HEK293 (cell line): ENCODE measurements around the gene LDLR.

Experiments used
- CTCF ChIA-PET: fragments of 350-600 bp; formaldehyde crosslinking; extraction: SDS; loops from one replicate; lab custom pipeline; 2021; ENCODE audit warnings: antibody characterized with exemption; lab: Yijun Ruan, JAX
- POLR2A ChIA-PET: fragments of 300-600 bp; formaldehyde crosslinking; extraction: SDS; loops from one replicate; lab custom pipeline; 2020; ENCODE audit warnings: antibody characterized with exemption, inconsistent platforms; lab: Yijun Ruan, JAX
- H3K27ac ChIP-seq: fragments of 200-500 bp; sonication (Bioruptor generic); 2 replicates; pipeline ENCODE4 v1.5.1; 2014; ENCODE audit warnings: low read depth, low read length, control low read depth, inconsistent platforms; ENCODE audit errors: extremely low read depth
- H3K36me3 ChIP-seq, 2 experiments: fragments of 200-500 bp in 1 of 2; sonication (Bioruptor generic) in 1 of 2; 1 replicate in 1 of 2; 2 replicates in 1 of 2; pipeline ENCODE4 v1.5.1; 2014 to 2017; ENCODE audit warnings: inconsistent platforms in 2 of 2, low read length in 2 of 2; ENCODE audit not compliant: control insufficient read depth in 2 of 2, insufficient read depth in 1 of 2
- H3K4me1 ChIP-seq: fragments of 200-500 bp; sonication (Bioruptor generic); 2 replicates; pipeline ENCODE4 v1.5.1; 2014; ENCODE audit warnings: mild to moderate bottlenecking, low read length, inconsistent platforms; ENCODE audit not compliant: control insufficient read depth, insufficient read depth
- H3K4me3 ChIP-seq: 2 replicates; pipeline ENCODE4 v1.5.1; 2011; ENCODE audit warnings: low read depth, mild to moderate bottlenecking, control low read depth, low read length, moderate library complexity
- H3K9me3 ChIP-seq: fragments of 200-500 bp; sonication (Bioruptor generic); 2 replicates; pipeline ENCODE4 v1.5.1; 2014; ENCODE audit warnings: low read depth, low read length, inconsistent platforms; ENCODE audit not compliant: control insufficient read depth, insufficient read depth
- KLF10 ChIP-seq: fragments of 450-650 bp; IDR thresholded peaks from 2 replicates; pipeline ENCODE4 v1.5.1; 2018; ENCODE audit warnings: missing biosample characterization, mild to moderate bottlenecking, missing genetic modification characterization
- OSR2 ChIP-seq: fragments of 450-650 bp; formaldehyde crosslinking; IDR thresholded peaks from 2 replicates; pipeline ENCODE4 v1.5.1; 2016; ENCODE audit warnings: missing biosample characterization, missing genetic modification characterization
- SCRT2 ChIP-seq: fragments of 450-650 bp; formaldehyde crosslinking; IDR thresholded peaks from 2 replicates; pipeline ENCODE4 v1.5.1; 2016; ENCODE audit warnings: missing biosample characterization, missing genetic modification characterization
- ZBTB1 ChIP-seq: fragments of 450-650 bp; formaldehyde crosslinking; IDR thresholded peaks from 2 replicates; pipeline ENCODE4 v1.5.1; 2016; ENCODE audit warnings: missing biosample characterization, missing genetic modification characterization
- ZBTB8A ChIP-seq: fragments of 450-650 bp; formaldehyde crosslinking; IDR thresholded peaks from 2 replicates; pipeline ENCODE4 v1.5.1; 2016; ENCODE audit warnings: missing biosample characterization, missing genetic modification characterization
- ZNF121 ChIP-seq: fragments of 450-650 bp; formaldehyde crosslinking; IDR thresholded peaks from 2 replicates; pipeline ENCODE4 v1.5.1; 2016; ENCODE audit warnings: missing biosample characterization, missing genetic modification characterization
- ZNF132 ChIP-seq: fragments of 450-650 bp; formaldehyde crosslinking; IDR thresholded peaks from 2 replicates; pipeline ENCODE4 v1.5.1; 2017; ENCODE audit warnings: missing biosample characterization, missing genetic modification characterization, borderline replicate concordance
- ZNF394 ChIP-seq: fragments of 450-650 bp; formaldehyde crosslinking; IDR thresholded peaks from 2 replicates; pipeline ENCODE4 v1.5.1; 2016; ENCODE audit warnings: missing biosample characterization, missing genetic modification characterization, mild to moderate bottlenecking, moderate library complexity, borderline replicate concordance
- ZNF549 ChIP-seq: fragments of 450-650 bp; IDR thresholded peaks from 2 replicates; pipeline ENCODE4 v1.5.1; 2018; ENCODE audit warnings: missing biosample characterization, missing genetic modification characterization, mild to moderate bottlenecking, inconsistent platforms, moderate library complexity
- ZNF585B ChIP-seq: fragments of 450-650 bp; formaldehyde crosslinking; IDR thresholded peaks from 2 replicates; pipeline ENCODE4 v1.5.1; 2016; ENCODE audit warnings: missing biosample characterization, missing genetic modification characterization
- ZNF610 ChIP-seq: fragments of 450-650 bp; formaldehyde crosslinking; IDR thresholded peaks from 2 replicates; pipeline ENCODE4 v1.5.1; 2016; ENCODE audit warnings: missing biosample characterization, missing genetic modification characterization, borderline replicate concordance
- ZNF658 ChIP-seq: fragments of 450-650 bp; formaldehyde crosslinking; IDR thresholded peaks from 2 replicates; pipeline ENCODE4; 2016; ENCODE audit warnings: missing biosample characterization, missing genetic modification characterization
- ZNF660 ChIP-seq: fragments of 450-650 bp; IDR thresholded peaks from 2 replicates; pipeline ENCODE4 v1.5.1; 2018; ENCODE audit warnings: missing biosample characterization, mild to moderate bottlenecking, missing genetic modification characterization
- ZNF792 ChIP-seq: fragments of 450-650 bp; formaldehyde crosslinking; IDR thresholded peaks from 2 replicates; pipeline ENCODE4 v1.5.1; 2016; ENCODE audit warnings: missing biosample characterization, missing genetic modification characterization
- ZSCAN30 ChIP-seq: fragments of 450-650 bp; IDR thresholded peaks from 2 replicates; pipeline ENCODE4 v1.5.1; 2018; ENCODE audit warnings: missing biosample characterization, mild to moderate bottlenecking, missing genetic modification characterization, moderate library complexity
- TF ChIP-seq, protein P1 (sequence below): fragments of 450-650 bp; formaldehyde crosslinking; conservative IDR thresholded peaks from 2 replicates; pipeline ENCODE4 v1.5.1; 2016; ENCODE audit warnings: low read depth, missing biosample characterization, missing genetic modification characterization
- TF ChIP-seq, protein P2 (sequence below): fragments of 450-650 bp; formaldehyde crosslinking; IDR thresholded peaks from 2 replicates; pipeline ENCODE4 v1.5.1; 2016; ENCODE audit warnings: missing biosample characterization, missing genetic modification characterization, borderline replicate concordance

The LDLR gene

DNA sequence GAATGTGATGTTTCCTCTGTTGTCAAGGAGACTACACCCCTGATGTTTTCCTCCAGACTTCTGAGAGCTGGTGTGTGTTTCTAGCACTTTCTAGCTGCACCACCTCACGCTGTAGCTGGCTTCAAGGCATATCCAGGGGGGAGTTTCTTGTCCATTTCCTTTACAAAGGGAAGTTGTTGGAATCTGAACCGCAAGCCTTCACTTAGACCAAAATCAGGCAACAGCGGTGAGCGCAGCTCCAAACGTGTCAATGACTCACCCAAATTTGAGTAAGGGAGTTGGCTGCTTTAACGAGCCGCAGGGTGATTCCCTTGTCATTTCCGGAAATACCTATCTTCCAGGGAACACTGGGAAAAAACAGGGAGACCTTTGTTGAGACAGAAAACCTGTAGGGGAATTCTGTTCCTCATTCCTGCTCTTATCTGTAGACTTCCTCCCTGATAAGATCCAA, 2.5 kb downstream of the LDLR start (continued):
- TF ChIP-seq ZBTB1 (tag by site-specific recombination) (no peak), ZNF792 (tag by site-specific recombination) (no peak), ZNF549 (tag by site-specific recombination) (no peak), ZSCAN30 (tag by site-specific recombination) (no peak), KLF10 (peak; percentile 59; the same call in 1 of the 2 replicates)

DNA sequence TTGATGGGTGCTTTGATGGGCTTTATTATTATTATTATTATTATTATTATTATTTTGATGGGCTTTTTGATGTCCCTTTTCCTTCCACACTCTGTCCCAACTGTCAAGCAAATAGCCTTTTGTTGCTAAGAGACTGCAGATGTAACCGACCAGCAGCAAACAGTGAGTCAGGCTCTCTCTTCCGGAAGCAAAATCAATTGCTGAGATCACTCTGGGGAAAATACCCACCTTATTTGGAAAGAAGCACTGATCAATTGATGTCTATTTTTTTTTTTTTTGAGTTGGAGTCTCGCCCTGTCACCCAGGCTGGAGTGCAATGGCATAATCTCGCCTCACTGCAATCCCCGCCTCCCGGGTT, 2.9 kb downstream of the LDLR start:
- CTCF ChIA-PET, result interaction anchor here (0.6 to 5.0 kb wide), 5 partner anchors 21 to 343 kb away, joined by 3 to 26 read pairs (median 6); partner anchors contain the start of gene PRKCSH
- no peak overlapping the region for H3K4me3 ChIP-seq
- H3K36me3 ChIP-seq, result peaks cover 0 to 10% of the 10 kb centered on the region in 2 experiments; a peak in 1 of 3 replicates

More for the DNA sequence above, 2.9 kb downstream of the LDLR start:
- TF ChIP-seq ZNF121 (tag by site-specific recombination), result no peak
- TF ChIP-seq OSR2 (tag by site-specific recombination), result peak; percentile 30; the same call in 1 of the 2 replicates
- TF ChIP-seq, protein P1, sequence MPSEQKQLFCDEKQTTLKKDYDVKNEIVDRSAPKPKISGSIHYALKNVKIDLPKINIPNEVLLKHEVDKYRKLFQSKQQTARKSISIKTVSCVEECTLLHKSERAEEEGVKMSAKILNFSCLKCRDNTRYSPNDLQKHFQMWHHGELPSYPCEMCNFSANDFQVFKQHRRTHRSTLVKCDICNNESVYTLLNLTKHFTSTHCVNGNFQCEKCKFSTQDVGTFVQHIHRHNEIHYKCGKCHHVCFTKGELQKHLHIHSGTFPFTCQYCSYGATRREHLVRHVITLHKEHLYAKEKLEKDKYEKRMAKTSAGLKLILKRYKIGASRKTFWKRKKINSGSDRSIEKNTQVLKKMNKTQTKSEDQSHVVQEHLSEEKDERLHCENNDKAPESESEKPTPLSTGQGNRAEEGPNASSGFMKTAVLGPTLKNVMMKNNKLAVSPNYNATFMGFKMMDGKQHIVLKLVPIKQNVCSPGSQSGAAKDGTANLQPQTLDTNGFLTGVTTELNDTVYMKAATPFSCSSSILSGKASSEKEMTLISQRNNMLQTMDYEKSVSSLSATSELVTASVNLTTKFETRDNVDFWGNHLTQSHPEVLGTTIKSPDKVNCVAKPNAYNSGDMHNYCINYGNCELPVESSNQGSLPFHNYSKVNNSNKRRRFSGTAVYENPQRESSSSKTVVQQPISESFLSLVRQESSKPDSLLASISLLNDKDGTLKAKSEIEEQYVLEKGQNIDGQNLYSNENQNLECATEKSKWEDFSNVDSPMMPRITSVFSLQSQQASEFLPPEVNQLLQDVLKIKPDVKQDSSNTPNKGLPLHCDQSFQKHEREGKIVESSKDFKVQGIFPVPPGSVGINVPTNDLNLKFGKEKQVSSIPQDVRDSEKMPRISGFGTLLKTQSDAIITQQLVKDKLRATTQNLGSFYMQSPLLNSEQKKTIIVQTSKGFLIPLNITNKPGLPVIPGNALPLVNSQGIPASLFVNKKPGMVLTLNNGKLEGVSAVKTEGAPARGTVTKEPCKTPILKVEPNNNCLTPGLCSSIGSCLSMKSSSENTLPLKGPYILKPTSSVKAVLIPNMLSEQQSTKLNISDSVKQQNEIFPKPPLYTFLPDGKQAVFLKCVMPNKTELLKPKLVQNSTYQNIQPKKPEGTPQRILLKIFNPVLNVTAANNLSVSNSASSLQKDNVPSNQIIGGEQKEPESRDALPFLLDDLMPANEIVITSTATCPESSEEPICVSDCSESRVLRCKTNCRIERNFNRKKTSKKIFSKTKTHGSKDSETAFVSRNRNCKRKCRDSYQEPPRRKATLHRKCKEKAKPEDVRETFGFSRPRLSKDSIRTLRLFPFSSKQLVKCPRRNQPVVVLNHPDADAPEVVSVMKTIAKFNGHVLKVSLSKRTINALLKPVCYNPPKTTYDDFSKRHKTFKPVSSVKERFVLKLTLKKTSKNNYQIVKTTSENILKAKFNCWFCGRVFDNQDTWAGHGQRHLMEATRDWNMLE, result no peak
- TF ChIP-seq ZNF660, result 0 out of 2 replicates have a peak, but pooled peaks have one; percentile 3
- no peak for TF ChIP-seq SCRT2 (tag by site-specific recombination)
- no peak for TF ChIP-seq ZNF658 (tag by site-specific recombination)
- TF ChIP-seq ZNF394 (tag by site-specific recombination), result 0 out of 2 replicates have a peak, but pooled peaks have one; percentile 1
- no peak for TF ChIP-seq ZNF585B
- TF ChIP-seq, protein P2, sequence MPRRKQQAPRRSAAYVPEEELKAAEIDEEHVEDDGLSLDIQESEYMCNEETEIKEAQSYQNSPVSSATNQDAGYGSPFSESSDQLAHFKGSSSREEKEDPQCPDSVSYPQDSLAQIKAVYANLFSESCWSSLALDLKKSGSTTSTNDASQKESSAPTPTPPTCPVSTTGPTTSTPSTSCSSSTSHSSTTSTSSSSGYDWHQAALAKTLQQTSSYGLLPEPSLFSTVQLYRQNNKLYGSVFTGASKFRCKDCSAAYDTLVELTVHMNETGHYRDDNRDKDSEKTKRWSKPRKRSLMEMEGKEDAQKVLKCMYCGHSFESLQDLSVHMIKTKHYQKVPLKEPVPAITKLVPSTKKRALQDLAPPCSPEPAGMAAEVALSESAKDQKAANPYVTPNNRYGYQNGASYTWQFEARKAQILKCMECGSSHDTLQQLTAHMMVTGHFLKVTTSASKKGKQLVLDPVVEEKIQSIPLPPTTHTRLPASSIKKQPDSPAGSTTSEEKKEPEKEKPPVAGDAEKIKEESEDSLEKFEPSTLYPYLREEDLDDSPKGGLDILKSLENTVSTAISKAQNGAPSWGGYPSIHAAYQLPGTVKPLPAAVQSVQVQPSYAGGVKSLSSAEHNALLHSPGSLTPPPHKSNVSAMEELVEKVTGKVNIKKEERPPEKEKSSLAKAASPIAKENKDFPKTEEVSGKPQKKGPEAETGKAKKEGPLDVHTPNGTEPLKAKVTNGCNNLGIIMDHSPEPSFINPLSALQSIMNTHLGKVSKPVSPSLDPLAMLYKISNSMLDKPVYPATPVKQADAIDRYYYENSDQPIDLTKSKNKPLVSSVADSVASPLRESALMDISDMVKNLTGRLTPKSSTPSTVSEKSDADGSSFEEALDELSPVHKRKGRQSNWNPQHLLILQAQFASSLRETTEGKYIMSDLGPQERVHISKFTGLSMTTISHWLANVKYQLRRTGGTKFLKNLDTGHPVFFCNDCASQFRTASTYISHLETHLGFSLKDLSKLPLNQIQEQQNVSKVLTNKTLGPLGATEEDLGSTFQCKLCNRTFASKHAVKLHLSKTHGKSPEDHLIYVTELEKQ (tag by site-specific recombination), result no peak
- no peak for TF ChIP-seq ZNF132 (tag by site-specific recombination)
- TF ChIP-seq ZNF610, result no peak
- no peak for TF ChIP-seq ZBTB8A (tag by site-specific recombination)
- no peak overlapping the region for H3K27ac ChIP-seq
- H3K4me1 ChIP-seq, result peaks cover 10% of the 10 kb centered on the region; the same call in 1 of the 2 replicates
- no peaks in the 10 kb centered on the region for H3K9me3 ChIP-seq
- POLR2A ChIA-PET, result interaction anchor here (0.5 to 1.4 kb wide), 2 partner anchors 30 to 56 kb away, joined by 4 to 5 read pairs; no protein-coding TSS in a partner anchor
